BE2C (cell line): ENCODE results near the gene R3HDM2.
"Not testable (repeated sequence)": the region's sequence is repeated elsewhere in the genome, so short reads cannot be mapped to it uniquely, and the experiment has no call there.

Experiments
- DNase-seq: peaks from one replicate; pipeline ENCODE4 v3.0.0-alpha.2; 2020
- H3K27me3 ChIP-seq: fragments of 250-450 bp; sonication (Bioruptor Pico); 2 replicates; pipeline ENCODE4 v1.5.1; 2020; ENCODE audit warnings: mild to moderate bottlenecking
- H3K36me3 ChIP-seq: fragments of 250-450 bp; sonication (Bioruptor Pico); 2 replicates; pipeline ENCODE4 v1.5.1; 2020; ENCODE audit warnings: mild to moderate bottlenecking
- H3K4me1 ChIP-seq: fragments of 250-450 bp; sonication (Bioruptor Pico); 2 replicates; pipeline ENCODE4 v1.5.1; 2020
- H3K4me3 ChIP-seq: 2 replicates; pipeline ENCODE4 v1.5.1; 2011; ENCODE audit warnings: low read depth, low read length
- H3K9me3 ChIP-seq: fragments of 250-450 bp; sonication (Bioruptor Pico); 2 replicates; pipeline ENCODE4 v1.5.1; 2020
- CTCF ChIP-seq: IDR thresholded peaks from 2 replicates; pipeline ENCODE4 v1.5.1; 2012; ENCODE audit warnings: mild to moderate bottlenecking, low read depth, low read length

Gene R3HDM2

GRCh38 chr12:57444744-57445143 lies 13.9 kb upstream of the R3HDM2 start:
- no peak for DNase-seq
- TF ChIP-seq CTCF, result no peak
- Histone ChIP-seq H3K4me1 (no peaks in the 10 kb centered on the region), H3K4me3 (no peak overlapping the region), H3K36me3 (no peaks in the 10 kb centered on the region), H3K9me3 (no peaks in the 10 kb centered on the region), H3K27me3 (no peaks in the 10 kb centered on the region)

GRCh38 chr12:57444337-57444736 lies 13.5 kb upstream of the R3HDM2 start:
- H3K4me3 ChIP-seq, H3K9me3 ChIP-seq, H3K36me3 ChIP-seq, H3K4me1 ChIP-seq, H3K27me3 ChIP-seq, DNase-seq: not testable (repeated sequence)

GRCh38 chr12:57441846-57442427 lies 11.1 kb upstream of the R3HDM2 start:
- Histone ChIP-seq H3K4me3 (no peak overlapping the region), H3K36me3 (no peaks in the 10 kb centered on the region), H3K9me3 (no peaks in the 10 kb centered on the region), H3K27me3 (no peaks in the 10 kb centered on the region), H3K4me1 (no peaks in the 10 kb centered on the region)
- TF ChIP-seq CTCF, result no peak
- no peak for DNase-seq

- H3K9me3 ChIP-seq, DNase-seq, H3K4me1 ChIP-seq, H3K27me3 ChIP-seq, H3K36me3 ChIP-seq, H3K4me3 ChIP-seq: not testable (repeated sequence)
These were observed 10.6 kb upstream of the R3HDM2 start for GRCh38 chr12:57441393-57441792.

GRCh38 chr12:57439762-57440266 lies 9.0 kb upstream of the R3HDM2 start:
- H3K4me3 ChIP-seq, result no peak overlapping the region
- no peaks in the 10 kb centered on the region for H3K4me1 ChIP-seq
- no peak for DNase-seq
- no peaks in the 10 kb centered on the region for H3K27me3 ChIP-seq
- no peak for TF ChIP-seq CTCF
- H3K36me3 ChIP-seq, result no peaks in the 10 kb centered on the region
- no peaks in the 10 kb centered on the region for H3K9me3 ChIP-seq

- DNase-seq, result no peak
- Histone ChIP-seq H3K4me3 (no peak overlapping the region), H3K27me3 (no peaks in the 10 kb centered on the region), H3K36me3 (no peaks in the 10 kb centered on the region), H3K9me3 (no peaks in the 10 kb centered on the region), H3K4me1 (no peaks in the 10 kb centered on the region)
- TF ChIP-seq CTCF, result no peak
These were observed 7.6 kb upstream of the R3HDM2 start for GRCh38 chr12:57438400-57438799.

GRCh38 chr12:57435293-57435692 lies 4.5 kb upstream of the R3HDM2 start:
- no peak overlapping the region for H3K4me3 ChIP-seq
- H3K36me3 ChIP-seq, result no peaks in the 10 kb centered on the region
- no peaks in the 10 kb centered on the region for H3K27me3 ChIP-seq
- H3K9me3 ChIP-seq, result no peaks in the 10 kb centered on the region
- TF ChIP-seq CTCF, result no peak
- no peak for DNase-seq
- no peaks in the 10 kb centered on the region for H3K4me1 ChIP-seq
